Measurements from ENCODE around the gene TICAM1. TPM values are rescaled to one million over a fixed set of nuclear protein-coding genes. Genes with fewer than 3 reads are reported as not detected.

Gene TICAM1
- total and polyA plus RNA-seq, 2 of the 13 experiments (the other 11 are each of a cell fraction or from before 2014, with no cell fraction given), result 0.33 to 0.95 TPM

DNA sequence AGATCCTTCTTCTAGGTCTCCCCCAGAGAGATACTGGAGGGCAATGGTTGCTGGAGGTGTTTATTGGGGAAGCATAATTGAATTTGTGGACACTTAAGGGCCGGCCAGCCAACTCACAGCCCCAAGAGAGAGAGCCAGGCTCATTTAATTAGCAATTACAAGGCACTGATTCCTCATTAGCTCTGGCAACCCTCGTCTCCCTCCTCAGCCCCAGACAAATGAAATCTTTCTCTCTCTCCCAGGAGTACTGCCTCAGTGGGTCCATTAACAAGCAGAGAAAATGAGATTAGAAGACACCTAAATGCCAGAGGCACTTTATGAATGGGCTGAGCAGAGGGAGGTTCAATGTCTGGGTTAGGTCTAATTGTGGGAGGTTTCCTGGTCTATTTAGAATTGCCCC, 58.9 kb downstream of the TICAM1 start (continued):
- no peak for TF ChIP-seq NCOA2 (CRISPR knock-in tag; IDR thresholded peaks at IDR 0.05)

GRCh38 chr19:4768934-4769777, 62.4 kb downstream of the TICAM1 start:
- in situ Hi-C loops (cut with HindIII; ENCODE audit: extremely low pct_ligation_motif_present, low pct_unique_long_range_greater_than_20kb), result no loop called here
- Histone ChIP-seq H4K20me1 (ENCODE audit: insufficient read depth, low read length) (peaks cover 6% of the 10 kb centered on the region), H3K9me3 (ENCODE audit: low read length) (no peaks in the 10 kb centered on the region), H3K27me3 (ENCODE audit: control insufficient read depth in 1 of 2, insufficient read depth in 2 of 2, low read length in 2 of 2) (no peaks in the 10 kb centered on the region; a peak in 1 of 5 replicates), H3K79me2 (ENCODE audit: insufficient read depth, low read length) (no peaks in the 10 kb centered on the region), H3K9ac (ENCODE audit: insufficient read depth, low read depth, low read length) (no peak overlapping the region), H3K27ac (ENCODE audit: extremely low read length, insufficient read depth, low read length) (no peak overlapping the region), H3K4me3 (replicated peaks in 1 of 3; ENCODE audit: insufficient read depth in 1 of 3, low read depth in 2 of 3, low read length in 3 of 3) (no peak overlapping the region), H3K4me1 (ENCODE audit: insufficient read depth, low read length) (no peaks in the 10 kb centered on the region), H3K4me2 (ENCODE audit: low read depth, low read length) (no peak overlapping the region), H3K36me3 (replicated peaks in 1 of 2; ENCODE audit: control insufficient read depth in 1 of 2, insufficient read depth in 2 of 2, low read length in 2 of 2) (no peaks in the 10 kb centered on the region), H2AFZ (ENCODE audit: low read length) (no peak overlapping the region)
- ChIA-PET POLR2A (no interaction called here), CTCF (ENCODE audit: low intra/inter-chr PET ratio, low total read pairs) (no interaction called here)
- no TSS peak for BruUV-seq (replicated peaks)
- ATAC-seq, result peak; percentile 65
- intact Hi-C loops (cut with micrococcal nuclease; ENCODE audit: unreplicated experiment), result no loop called here
- peak; percentile 85 for DNase-seq (ENCODE audit: low spot score)
- 20% methylated on average over 25 of the region's 37 CpGs for WGBS (ENCODE audit: low lambda C conversion rate)
- FAIRE-seq, result peak; percentile 68
- peak; percentile 100 for TF ChIP-seq FLYWCH1 (CRISPR knock-in tag; IDR thresholded peaks at IDR 0.05)
- TF ChIP-seq ZFP62 (CRISPR knock-in tag; IDR thresholded peaks at IDR 0.05), result no peak
- TF ChIP-seq, protein P1, sequence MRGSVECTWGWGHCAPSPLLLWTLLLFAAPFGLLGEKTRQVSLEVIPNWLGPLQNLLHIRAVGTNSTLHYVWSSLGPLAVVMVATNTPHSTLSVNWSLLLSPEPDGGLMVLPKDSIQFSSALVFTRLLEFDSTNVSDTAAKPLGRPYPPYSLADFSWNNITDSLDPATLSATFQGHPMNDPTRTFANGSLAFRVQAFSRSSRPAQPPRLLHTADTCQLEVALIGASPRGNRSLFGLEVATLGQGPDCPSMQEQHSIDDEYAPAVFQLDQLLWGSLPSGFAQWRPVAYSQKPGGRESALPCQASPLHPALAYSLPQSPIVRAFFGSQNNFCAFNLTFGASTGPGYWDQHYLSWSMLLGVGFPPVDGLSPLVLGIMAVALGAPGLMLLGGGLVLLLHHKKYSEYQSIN (CRISPR knock-in tag; IDR thresholded peaks at IDR 0.05; ENCODE audit: borderline replicate concordance), result peak; percentile 99
- peak; percentile 100 for TF ChIP-seq ZNF251 (CRISPR knock-in tag; IDR thresholded peaks at IDR 0.05)
- TF ChIP-seq BRCA1 (CRISPR knock-in tag; IDR thresholded peaks at IDR 0.05), result peak; percentile 100
- peak; percentile 100 for TF ChIP-seq KDM4B (CRISPR knock-in tag; IDR thresholded peaks at IDR 0.05)
- TF ChIP-seq, protein P2, sequence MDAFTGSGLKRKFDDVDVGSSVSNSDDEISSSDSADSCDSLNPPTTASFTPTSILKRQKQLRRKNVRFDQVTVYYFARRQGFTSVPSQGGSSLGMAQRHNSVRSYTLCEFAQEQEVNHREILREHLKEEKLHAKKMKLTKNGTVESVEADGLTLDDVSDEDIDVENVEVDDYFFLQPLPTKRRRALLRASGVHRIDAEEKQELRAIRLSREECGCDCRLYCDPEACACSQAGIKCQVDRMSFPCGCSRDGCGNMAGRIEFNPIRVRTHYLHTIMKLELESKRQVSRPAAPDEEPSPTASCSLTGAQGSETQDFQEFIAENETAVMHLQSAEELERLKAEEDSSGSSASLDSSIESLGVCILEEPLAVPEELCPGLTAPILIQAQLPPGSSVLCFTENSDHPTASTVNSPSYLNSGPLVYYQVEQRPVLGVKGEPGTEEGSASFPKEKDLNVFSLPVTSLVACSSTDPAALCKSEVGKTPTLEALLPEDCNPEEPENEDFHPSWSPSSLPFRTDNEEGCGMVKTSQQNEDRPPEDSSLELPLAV (CRISPR knock-in tag; conservative IDR thresholded peaks at IDR 0.05; ENCODE audit: low read depth), result peak; percentile 100
- no peak for TF ChIP-seq DPF2 (CRISPR knock-in tag; IDR thresholded peaks at IDR 0.05; ENCODE audit: borderline replicate concordance, low read depth)
- TF ChIP-seq ZNF10 (CRISPR knock-in tag; IDR thresholded peaks at IDR 0.05; ENCODE audit: borderline replicate concordance, low read depth), result peak; percentile 97; the same call in 1 of the 2 replicates
- peak; percentile 100 for TF ChIP-seq ZFP82 (CRISPR knock-in tag; IDR thresholded peaks at IDR 0.05; ENCODE audit: borderline replicate concordance)
- TF ChIP-seq NFAT5 (CRISPR knock-in tag; IDR thresholded peaks at IDR 0.05), result peak; percentile 100
- peak; percentile 100 for TF ChIP-seq NR1H2 (CRISPR knock-in tag; IDR thresholded peaks at IDR 0.05; ENCODE audit: borderline replicate concordance, low read depth)
- TF ChIP-seq ZNF12 (CRISPR knock-in tag; IDR thresholded peaks at IDR 0.05), result peak; percentile 99

All from HepG2 (cell line).